Measurements from ENCODE around the gene DIDO1. TPM values are rescaled to one million over a fixed set of nuclear protein-coding genes. Genes with fewer than 3 reads are reported as not detected.

DIDO1 gene
- total RNA-seq, 1 experiment from 2014 or later = 85.9 TPM

GRCh38 chr20:62895539-62895938 lies 30.8 kb downstream of the DIDO1 start:
- no peak for TF ChIP-seq CTCF (conservative IDR thresholded peaks at IDR 0.05)
- H3K4ac ChIP-seq (ENCODE audit: low read depth, low read length) = no peak overlapping the region
- H2AFZ ChIP-seq (ENCODE audit: low read length) = no peak overlapping the region
- H3K23ac ChIP-seq (ENCODE audit: insufficient read length, low read depth, low read length) = no peak overlapping the region
- Mint-ChIP-seq H3K36me3 (ENCODE audit: insufficient read depth in 1 of 3, low read depth in 3 of 3) (peaks cover 40 to 64% (median 41%) of the 10 kb centered on the region in 3 experiments; a peak in 6 of 7 replicates), H3K27ac (peak overlapping the region in 2 of 3 experiments; percentile 35 to 75; a peak in 2 of 7 replicates), H3K27me3 (ENCODE audit: low read depth) (no peaks in the 10 kb centered on the region), H3K9me3 (no peaks in the 10 kb centered on the region; a peak in 1 of 5 replicates), H3K4me1 (peaks cover 22 to 28% of the 10 kb centered on the region in 2 experiments), H3K4me3 (no peak overlapping the region)
- H3K4me2 ChIP-seq (ENCODE audit: insufficient read depth, insufficient read length, low read length) = no peak overlapping the region
- no peaks in the 10 kb centered on the region for H3K27me3 ChIP-seq (ENCODE audit: insufficient read depth, low read length)
- no peak overlapping the region for H4K5ac ChIP-seq (ENCODE audit: insufficient read length, low read depth, low read length)
- no peaks in the 10 kb centered on the region for H3K79me1 ChIP-seq (ENCODE audit: insufficient read depth, low read depth, low read length, poor library complexity, severe bottlenecking)
- no peak overlapping the region for H2BK20ac ChIP-seq (ENCODE audit: low read depth, low read length, poor library complexity, severe bottlenecking)
- no CpG with 5 or more reads among the region's 9 CpGs for WGBS (ENCODE audit: extremely low coverage, insufficient read length, low lambda C conversion rate)
- H3K4me1 ChIP-seq (ENCODE audit: insufficient read depth, low read length) = no peaks in the 10 kb centered on the region; the same call in 1 of the 2 replicates
- no peak overlapping the region for H2BK120ac ChIP-seq (ENCODE audit: low read depth, low read length, poor library complexity, severe bottlenecking)
- H4K91ac ChIP-seq (ENCODE audit: insufficient read length, low read depth, low read length) = no peak overlapping the region
- DNase-seq = no peak
- no peak overlapping the region for H2AK5ac ChIP-seq (ENCODE audit: insufficient read length, low read length)
- H2BK15ac ChIP-seq (ENCODE audit: low read depth, low read length) = no peak overlapping the region
- H3K14ac ChIP-seq (ENCODE audit: insufficient read depth, low read length) = no peak overlapping the region
- H3T11ph ChIP-seq (ENCODE audit: low read length) = no peak overlapping the region
- no peaks in the 10 kb centered on the region for H3K23me2 ChIP-seq (ENCODE audit: insufficient read length, low read depth, low read length, poor library complexity, severe bottlenecking)
- no peak overlapping the region for H2BK12ac ChIP-seq (ENCODE audit: insufficient read length, low read depth, low read length)
- H3K79me2 ChIP-seq (ENCODE audit: insufficient read depth, low read length) = no peaks in the 10 kb centered on the region
- H4K8ac ChIP-seq (replicated peaks; ENCODE audit: insufficient read length, low read depth, low read length) = no peak overlapping the region
- H2BK5ac ChIP-seq (ENCODE audit: insufficient read length, low read length) = no peak overlapping the region
- no peaks in the 10 kb centered on the region for H3K9me3 ChIP-seq (ENCODE audit: control insufficient read depth, low read depth, low read length)
- no peak overlapping the region for H3K9ac ChIP-seq (ENCODE audit: extremely low read depth, insufficient read length, low read length)
- no peaks in the 10 kb centered on the region for H4K20me1 ChIP-seq (ENCODE audit: control insufficient read depth, insufficient read depth, insufficient read length)
- H3K27ac ChIP-seq (ENCODE audit: insufficient read length, low read depth, low read length) = no peak overlapping the region
- H3K56ac ChIP-seq (ENCODE audit: insufficient read length, low read depth, low read length) = no peak overlapping the region
- H3K18ac ChIP-seq (ENCODE audit: insufficient read length, low read depth, low read length) = no peak overlapping the region
